ENCODE data around the gene UNKL. TPM values are rescaled to one million over a fixed set of nuclear protein-coding genes. Genes with fewer than 3 reads are reported as not detected.

UNKL gene
- total RNA-seq, 4 donors from 2014 or later, result 15.2 to 86.4 (median 24.2) TPM

Other genes with a start within 250 kb of the UNKL start
- 10 to 100 TPM in 3 of 4 donors, not detected in 1; 20.9 to 41.0 (median 24.0) TPM for gene TPSG1, start 189.4 kb downstream of the UNKL start, total RNA-seq
- gene TPSB2, start 184.5 kb downstream of the UNKL start, total RNA-seq, result 10 to 100 TPM; 12.5 to 35.2 (median 24.8) TPM
- 10 to 100 TPM in 3 of 4 donors, 1 to 10 TPM in 1; 9.4 to 33.7 (median 23.8) TPM for gene TPSAB1, start 174.0 kb downstream of the UNKL start, total RNA-seq
- gene TPSD1, start 158.6 kb downstream of the UNKL start, total RNA-seq, result 10 to 100 TPM in 1 of 4 donors, 1 to 10 TPM in 2, not detected in 1; 4.6 to 12.0 (median 7.8) TPM
- 100 to 1,000 TPM in 1 of 4 donors, 10 to 100 TPM in 3; 55.4 to 110 (median 58.5) TPM for gene UBE2I, start 105.1 kb downstream of the UNKL start, total RNA-seq
- 100 to 1,000 TPM in 1 of 4 donors, 10 to 100 TPM in 1, 1 to 10 TPM in 2; 7.3 to 190 (median 11.4) TPM for gene BAIAP3, start 81.1 kb downstream of the UNKL start, total RNA-seq
- gene TSR3, start 62.8 kb downstream of the UNKL start, total RNA-seq, result 100 to 1,000 TPM in 1 of 4 donors, 10 to 100 TPM in 3; 56.4 to 135 (median 75.3) TPM
- 100 to 1,000 TPM in 1 of 4 donors, 10 to 100 TPM in 3; 53.8 to 130 (median 79.1) TPM for gene GNPTG, start 62.8 kb downstream of the UNKL start, total RNA-seq
- 10 to 100 TPM in 2 of 4 donors, 1 to 10 TPM in 1, not detected in 1; 1.2 to 13.2 (median 13.2) TPM for gene UQCC4, start 6.0 kb upstream of the UNKL start, total RNA-seq
- gene PERCC1, start 16.4 kb upstream of the UNKL start, total RNA-seq, result 1 to 10 TPM in 1 of 4 donors, not detected in 3; 1.2 TPM
- gene CCDC154, start 29.9 kb upstream of the UNKL start, total RNA-seq, result under 1 TPM in 2 of 4 donors, not detected in 2; 0.16 to 0.41 TPM
- gene CLCN7, start 60.3 kb upstream of the UNKL start, total RNA-seq, result 100 to 1,000 TPM in 2 of 4 donors, 10 to 100 TPM in 2; 57.6 to 171 (median 95.0) TPM
- gene PTX4, start 74.2 kb upstream of the UNKL start, total RNA-seq, result not detected
- gene TELO2, start 78.7 kb upstream of the UNKL start, total RNA-seq, result 10 to 100 TPM; 22.2 to 98.1 (median 49.6) TPM
- 10 to 100 TPM in 3 of 4 donors, 1 to 10 TPM in 1; 9.4 to 22.5 (median 13.3) TPM for gene TMEM204, start 119.0 kb upstream of the UNKL start, total RNA-seq
- gene IFT140, start 197.4 kb upstream of the UNKL start, total RNA-seq, result 10 to 100 TPM; 16.2 to 26.6 (median 22.0) TPM
- 10 to 100 TPM; 10.1 to 52.7 (median 16.2) TPM for gene CRAMP1, start 197.7 kb upstream of the UNKL start, total RNA-seq